ENCODE data around the gene PPP1R1C. TPM values are rescaled to one million over a fixed set of nuclear protein-coding genes. Genes with fewer than 3 reads are reported as not detected.
A peak's percentile ranks its signal among the peaks of the same experiment; 100 is the strongest.

The PPP1R1C gene
- total RNA-seq, 1 experiment from 2014 or later, result 2.0 TPM

DNA sequence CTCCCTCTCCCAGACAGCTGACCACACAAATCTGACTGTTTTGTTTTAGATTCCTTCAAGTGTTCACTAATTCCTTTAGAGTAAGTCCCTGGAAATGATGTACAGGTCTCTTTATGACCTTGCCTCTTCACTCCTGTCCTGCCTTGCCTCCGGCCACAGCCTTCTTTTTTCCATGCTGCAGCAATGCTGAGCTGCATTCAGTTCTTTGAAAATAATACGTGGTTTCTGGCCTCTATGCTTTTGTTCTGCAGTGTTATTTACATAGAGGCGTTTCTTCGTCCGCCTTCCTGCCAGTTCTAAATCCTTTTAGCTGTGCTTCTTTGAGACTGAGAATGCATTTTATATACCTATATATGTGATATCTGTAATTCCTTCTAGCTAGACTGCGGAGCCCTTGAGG lies 87.2 kb downstream of the PPP1R1C start:
- in situ Hi-C loops (cut with HindIII; ENCODE audit: low pct_unique_long_range_greater_than_20kb, low sequenced_read_pairs), result no loop called here
- no peak for DNase-seq (ENCODE audit: low read depth, low spot score)

- no peak for DNase-seq (ENCODE audit: low read depth, low spot score)
- in situ Hi-C loops (cut with HindIII; ENCODE audit: low pct_unique_long_range_greater_than_20kb, low sequenced_read_pairs), result no loop called here
These were observed 88.0 kb downstream of the PPP1R1C start for GRCh38 chr2:182073613-182074012.

- no peak for DNase-seq (ENCODE audit: low read depth, low spot score)
- in situ Hi-C loops (cut with HindIII; ENCODE audit: low pct_unique_long_range_greater_than_20kb, low sequenced_read_pairs), result no loop called here
These were observed 91.4 kb downstream of the PPP1R1C start for GRCh38 chr2:182077023-182077422.

- in situ Hi-C loops (cut with HindIII; ENCODE audit: low pct_unique_long_range_greater_than_20kb, low sequenced_read_pairs), result no loop called here
- peak; percentile 81 for DNase-seq (ENCODE audit: low read depth, low spot score)
These were observed 91.9 kb downstream of the PPP1R1C start for GRCh38 chr2:182077448-182078142.

DNA sequence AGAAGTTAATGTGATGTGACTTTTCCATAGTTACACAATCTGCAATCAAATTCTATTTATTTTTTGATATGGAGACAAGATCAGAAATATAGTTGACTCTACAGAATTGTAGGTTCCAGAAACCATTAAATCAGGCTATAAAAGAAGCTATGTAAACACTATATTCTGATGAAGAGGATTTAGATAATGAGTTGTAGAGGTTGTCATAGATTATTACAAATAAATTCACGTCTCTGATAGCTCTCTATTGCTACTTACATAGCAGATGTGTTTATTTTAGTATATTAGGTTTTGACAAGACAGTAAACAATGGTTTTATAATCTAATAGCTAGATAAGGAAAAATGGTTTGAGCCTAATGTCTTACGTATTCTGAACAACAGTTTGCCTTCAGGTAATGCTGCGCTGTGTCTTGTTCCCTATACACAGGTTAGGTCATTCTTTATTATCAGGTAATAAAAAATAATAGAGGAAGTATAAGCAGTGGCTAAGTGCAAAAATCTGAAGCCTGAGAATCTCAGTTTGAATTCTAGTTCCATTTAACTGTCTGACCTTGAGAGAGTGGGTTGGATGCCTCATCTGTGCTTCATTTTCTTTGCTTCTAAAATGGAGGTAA lies 93.4 kb downstream of the PPP1R1C start:
- in situ Hi-C loops (cut with HindIII; ENCODE audit: low pct_unique_long_range_greater_than_20kb, low sequenced_read_pairs), result no loop called here
- no peak for DNase-seq (ENCODE audit: low read depth, low spot score)

DNA sequence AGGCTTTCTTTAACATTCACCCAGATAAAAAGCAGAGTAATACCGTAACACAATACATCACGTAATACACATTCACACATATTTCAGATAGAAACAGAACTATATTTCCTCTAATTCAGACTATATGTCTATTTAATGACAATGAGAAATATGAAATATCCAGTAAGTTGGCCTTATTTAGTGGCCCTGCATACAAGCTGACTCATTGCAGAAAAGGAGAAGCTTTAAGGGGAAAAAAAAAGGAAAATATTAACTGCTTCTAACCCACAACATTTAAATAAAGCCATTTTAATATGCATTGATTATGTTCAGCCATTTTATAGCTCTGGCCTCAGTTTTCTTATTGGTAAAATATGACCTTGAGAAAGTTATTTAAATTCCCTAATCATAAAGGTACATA lies 94.8 kb downstream of the PPP1R1C start:
- DNase-seq (ENCODE audit: low read depth, low spot score), result no peak
- in situ Hi-C loops (cut with HindIII; ENCODE audit: low pct_unique_long_range_greater_than_20kb, low sequenced_read_pairs), result no loop called here

GRCh38 chr2:182081602-182082260 lies 96.1 kb downstream of the PPP1R1C start:
- no peak for DNase-seq (ENCODE audit: low read depth, low spot score)
- in situ Hi-C loops (cut with HindIII; ENCODE audit: low pct_unique_long_range_greater_than_20kb, low sequenced_read_pairs), result no loop called here

- DNase-seq (ENCODE audit: low read depth, low spot score), result no peak
- in situ Hi-C loops (cut with HindIII; ENCODE audit: low pct_unique_long_range_greater_than_20kb, low sequenced_read_pairs), result no loop called here
These were observed 103.1 kb downstream of the PPP1R1C start for GRCh38 chr2:182088681-182089320.

DNA sequence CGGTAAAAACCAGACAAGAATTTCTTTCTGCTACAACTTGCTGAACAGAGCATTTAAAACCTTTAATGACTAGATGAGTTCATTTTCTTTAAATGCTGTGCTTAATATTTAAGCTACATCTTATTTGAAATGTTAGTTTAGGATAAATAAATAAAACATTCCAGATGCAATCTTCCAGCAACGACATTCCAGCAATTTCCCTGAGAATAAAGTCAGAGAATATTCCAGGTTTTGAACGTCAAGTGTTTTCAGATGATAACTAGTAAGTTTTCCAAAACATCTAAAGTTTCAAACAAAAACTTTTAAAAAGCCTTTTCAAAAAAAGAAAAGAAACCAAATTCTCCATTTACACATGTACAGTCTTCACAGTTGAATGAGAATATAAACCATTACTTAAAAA lies 104.8 kb downstream of the PPP1R1C start:
- in situ Hi-C loops (cut with HindIII; ENCODE audit: low pct_unique_long_range_greater_than_20kb, low sequenced_read_pairs), result no loop called here
- no peak for DNase-seq (ENCODE audit: low read depth, low spot score)

- DNase-seq (ENCODE audit: low read depth, low spot score), result no peak
- in situ Hi-C loops (cut with HindIII; ENCODE audit: low pct_unique_long_range_greater_than_20kb, low sequenced_read_pairs), result no loop called here
These were observed 112.0 kb downstream of the PPP1R1C start for GRCh38 chr2:182097571-182098164.

DNA sequence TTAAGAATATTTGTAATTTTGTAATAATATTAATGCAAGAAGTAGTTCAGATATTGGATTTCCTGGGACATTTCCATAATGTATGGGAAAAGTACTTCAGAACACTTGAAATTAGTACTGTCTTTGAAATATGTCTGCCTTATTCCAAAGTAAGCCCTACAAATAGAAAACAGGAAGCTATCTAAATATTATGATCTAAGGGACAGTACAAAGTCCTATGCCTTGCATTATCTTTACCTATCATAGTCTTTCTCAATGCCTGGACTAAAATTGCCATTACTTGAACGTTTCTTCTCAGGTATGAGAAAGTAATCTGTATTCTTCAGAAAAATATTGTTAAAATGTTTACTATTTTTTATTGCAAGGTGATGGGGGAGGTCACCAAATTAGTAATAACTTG lies 113.0 kb downstream of the PPP1R1C start:
- no peak for DNase-seq (ENCODE audit: low read depth, low spot score)
- in situ Hi-C loops (cut with HindIII; ENCODE audit: low pct_unique_long_range_greater_than_20kb, low sequenced_read_pairs), result no loop called here

- DNase-seq (ENCODE audit: low read depth, low spot score), result peak; percentile 52
- in situ Hi-C loops (cut with HindIII; ENCODE audit: low pct_unique_long_range_greater_than_20kb, low sequenced_read_pairs), result no loop called here
These were observed 115.6 kb downstream of the PPP1R1C start for GRCh38 chr2:182101263-182101662.

DNA sequence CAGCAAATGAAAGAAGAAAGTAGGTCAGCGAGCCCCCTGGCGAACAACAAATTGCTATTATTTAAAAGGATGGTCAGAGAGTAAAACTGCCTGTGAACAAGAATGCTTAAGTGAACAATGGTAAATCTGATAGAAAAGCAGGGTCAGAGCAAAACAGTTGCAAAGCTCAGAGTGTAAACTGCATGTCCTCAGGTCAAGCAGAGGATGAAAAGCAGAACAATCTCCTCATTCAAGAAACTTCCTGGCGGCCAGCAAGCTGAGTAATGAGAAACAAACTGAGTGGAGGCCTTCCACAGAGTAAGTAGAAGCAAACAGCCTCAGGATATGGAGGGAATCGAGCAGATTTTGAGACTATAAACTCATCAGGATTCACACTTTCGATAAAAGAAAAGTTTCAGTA lies 117.9 kb downstream of the PPP1R1C start:
- peak; percentile 83 for DNase-seq (ENCODE audit: low read depth, low spot score)
- in situ Hi-C loops (cut with HindIII; ENCODE audit: low pct_unique_long_range_greater_than_20kb, low sequenced_read_pairs), result no loop called here

GRCh38 chr2:182110347-182110746 lies 124.7 kb downstream of the PPP1R1C start:
- no peak for DNase-seq (ENCODE audit: low read depth, low spot score)
- in situ Hi-C loops (cut with HindIII; ENCODE audit: low pct_unique_long_range_greater_than_20kb, low sequenced_read_pairs), result no loop called here

GRCh38 chr2:182113334-182113733 lies 127.7 kb downstream of the PPP1R1C start:
- no peak for DNase-seq (ENCODE audit: low read depth, low spot score)
- in situ Hi-C loops (cut with HindIII; ENCODE audit: low pct_unique_long_range_greater_than_20kb, low sequenced_read_pairs), result no loop called here

GRCh38 chr2:182115258-182115657 lies 129.6 kb downstream of the PPP1R1C start:
- DNase-seq (ENCODE audit: low read depth, low spot score), result no peak

DNA sequence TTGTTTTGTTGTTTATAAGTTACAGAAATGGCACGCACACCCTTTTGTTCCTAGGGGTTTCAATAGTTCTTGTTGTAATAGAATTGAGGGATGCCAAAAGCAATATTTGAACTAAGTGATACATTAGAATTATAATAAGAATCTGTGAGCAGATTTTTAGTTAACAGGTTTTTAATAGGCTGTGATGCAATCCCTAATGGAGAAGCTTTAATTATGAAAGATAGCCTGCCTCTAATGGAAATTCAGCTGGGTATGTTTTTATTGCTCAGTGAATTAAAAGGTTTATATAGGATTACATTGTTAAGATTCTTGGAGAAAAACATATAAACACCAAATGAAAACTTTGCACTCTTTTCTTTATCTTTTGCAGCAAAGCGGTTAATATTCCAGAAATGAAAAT lies 131.1 kb downstream of the PPP1R1C start:
- DNase-seq (ENCODE audit: low read depth, low spot score), result no peak
- in situ Hi-C loops (cut with HindIII; ENCODE audit: low pct_unique_long_range_greater_than_20kb, low sequenced_read_pairs), result no loop called here

More at GRCh38 chr2:182115258-182115657, 129.6 kb downstream of the PPP1R1C start:
- in situ Hi-C loops (cut with HindIII; ENCODE audit: low pct_unique_long_range_greater_than_20kb, low sequenced_read_pairs), result no loop called here

DNA sequence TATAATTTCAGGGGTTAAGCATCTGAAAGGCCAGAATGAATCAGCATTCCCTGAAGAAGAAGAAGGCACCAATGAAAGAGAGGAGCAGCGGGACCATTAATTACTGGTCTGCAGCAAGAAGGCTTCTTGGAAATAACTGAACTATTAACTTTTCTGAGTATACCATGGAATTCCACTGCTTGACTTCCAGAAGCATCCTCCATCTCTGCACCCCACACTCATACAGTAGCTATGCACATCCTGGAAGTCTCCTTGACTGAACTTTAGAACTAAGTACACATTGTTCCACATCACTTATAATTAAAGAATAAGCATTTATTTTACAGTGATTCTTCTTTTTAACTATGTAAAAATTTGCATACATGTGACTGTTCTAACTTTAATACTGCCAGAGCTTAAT lies 131.5 kb downstream of the PPP1R1C start:
- in situ Hi-C loops (cut with HindIII; ENCODE audit: low pct_unique_long_range_greater_than_20kb, low sequenced_read_pairs), result no loop called here

More for the DNA sequence above, 131.5 kb downstream of the PPP1R1C start:
- DNase-seq (ENCODE audit: low read depth, low spot score), result no peak
